ENCODE measurements around the gene REEP3. TPM values are rescaled to one million over a fixed set of nuclear protein-coding genes. Genes with fewer than 3 reads are reported as not detected.

Gene REEP3
- total RNA-seq, 6 experiments from 2014 or later, result 66.0 to 83.2 (median 75.6) TPM

GRCh38 chr10:63672491-63672890 is 151.3 kb downstream of the REEP3 start:
- H3K27ac Mint-ChIP-seq, result no peak overlapping the region
- no peaks in the 10 kb centered on the region for H3K9me3 Mint-ChIP-seq
- no peak overlapping the region for H3K4me3 Mint-ChIP-seq
- no peak for TF ChIP-seq CTCF (IDR thresholded peaks at IDR 0.05)
- no peaks in the 10 kb centered on the region for H3K36me3 Mint-ChIP-seq (ENCODE audit: low read depth)
- DNase-seq, result no peak
- no peaks in the 10 kb centered on the region; the same call in 1 of the 2 replicates for H3K27me3 Mint-ChIP-seq (ENCODE audit: insufficient read depth)
- peaks cover 38% of the 10 kb centered on the region for H3K4me1 Mint-ChIP-seq (ENCODE audit: low read depth)

GRCh38 chr10:63673246-63673645 is 152.0 kb downstream of the REEP3 start:
- H3K4me3 Mint-ChIP-seq, result no peak overlapping the region
- TF ChIP-seq CTCF (IDR thresholded peaks at IDR 0.05), result no peak
- peaks cover 30% of the 10 kb centered on the region for H3K4me1 Mint-ChIP-seq (ENCODE audit: low read depth)
- H3K27me3 Mint-ChIP-seq (ENCODE audit: insufficient read depth), result no peaks in the 10 kb centered on the region; the same call in 1 of the 2 replicates
- no peak overlapping the region for H3K27ac Mint-ChIP-seq
- DNase-seq, result no peak
- no peaks in the 10 kb centered on the region for H3K9me3 Mint-ChIP-seq
- H3K36me3 Mint-ChIP-seq (ENCODE audit: low read depth), result no peaks in the 10 kb centered on the region

- Mint-ChIP-seq H3K27ac (no peak overlapping the region), H3K9me3 (no peaks in the 10 kb centered on the region), H3K36me3 (ENCODE audit: low read depth) (no peaks in the 10 kb centered on the region), H3K4me1 (ENCODE audit: low read depth) (peaks cover 26% of the 10 kb centered on the region), H3K27me3 (ENCODE audit: insufficient read depth) (no peaks in the 10 kb centered on the region; the same call in 1 of the 2 replicates), H3K4me3 (no peak overlapping the region)
- no peak for TF ChIP-seq CTCF (IDR thresholded peaks at IDR 0.05)
- DNase-seq, result no peak
Measured at GRCh38 chr10:63673846-63674245, 152.6 kb downstream of the REEP3 start.

Other genes starting within 250 kb of the REEP3 start
- 10 to 100 TPM; 29.0 to 36.7 (median 32.8) TPM for gene JMJD1C, start 55.4 kb upstream of the REEP3 start, total RNA-seq (2021; fragmentation: NEBNext Ultra II Directional; extraction: Animal tissue kit (Norgen Biotek cat#: 25700))

Measured in HFFc6 (cell line).